Ishikawa (cell line): ENCODE results near the gene ZNF423.

ENCODE experiments used
- CEBPB ChIP-seq: IDR thresholded peaks from 2 replicates; pipeline ENCODE4 v1.6.1; 2012
- CREB1 ChIP-seq: IDR thresholded peaks from 2 replicates; pipeline ENCODE4 v1.6.1; 2012; ENCODE audit warnings: low read depth
- EGR1 ChIP-seq: IDR thresholded peaks from 2 replicates; pipeline ENCODE4 v1.6.1; 2012
- EP300 ChIP-seq: IDR thresholded peaks from 2 replicates; pipeline ENCODE4 v1.6.1; 2012; ENCODE audit warnings: borderline replicate concordance
- FOXM1 ChIP-seq: IDR thresholded peaks from 2 replicates; pipeline ENCODE4 v1.6.1; 2012; ENCODE audit warnings: low read depth, borderline replicate concordance
- NFIC ChIP-seq: IDR thresholded peaks from 2 replicates; pipeline ENCODE4 v1.6.1; 2012
- RAD21 ChIP-seq: IDR thresholded peaks from 2 replicates; pipeline ENCODE4 v1.6.1; 2012; ENCODE audit warnings: low read depth
- TAF1 ChIP-seq: IDR thresholded peaks from 2 replicates; pipeline ENCODE4 v1.6.1; 2012; ENCODE audit warnings: low read depth, mild to moderate bottlenecking
- TCF12 ChIP-seq: IDR thresholded peaks from 2 replicates; pipeline ENCODE4 v1.6.1; 2012; ENCODE audit warnings: low read depth
- TEAD4 ChIP-seq: IDR thresholded peaks from 2 replicates; pipeline ENCODE4 v1.6.1; 2012
- YY1 ChIP-seq: IDR thresholded peaks from 2 replicates; pipeline ENCODE4 v1.6.1; 2012; ENCODE audit warnings: low read depth
- ZBTB7A ChIP-seq: IDR thresholded peaks from 2 replicates; pipeline ENCODE4 v1.6.1; 2012; ENCODE audit warnings: low read depth
- TF ChIP-seq, protein P1 (sequence below): IDR thresholded peaks from 2 replicates; pipeline ENCODE4 v1.6.1; 2012; ENCODE audit warnings: low read depth, mild to moderate bottlenecking
- TF ChIP-seq, protein P2 (sequence below): IDR thresholded peaks from 2 replicates; pipeline ENCODE4 v1.6.1; 2012
- TF ChIP-seq, protein P3 (sequence below): IDR thresholded peaks from 2 replicates; pipeline ENCODE4 v1.6.1; 2012

The ZNF423 gene

GRCh38 chr16:49635009-49635350 lies 220.9 kb downstream of the ZNF423 start:
- TF ChIP-seq TEAD4 (no peak), NFIC (no peak), ZBTB7A (no peak)
- TF ChIP-seq, protein P1, sequence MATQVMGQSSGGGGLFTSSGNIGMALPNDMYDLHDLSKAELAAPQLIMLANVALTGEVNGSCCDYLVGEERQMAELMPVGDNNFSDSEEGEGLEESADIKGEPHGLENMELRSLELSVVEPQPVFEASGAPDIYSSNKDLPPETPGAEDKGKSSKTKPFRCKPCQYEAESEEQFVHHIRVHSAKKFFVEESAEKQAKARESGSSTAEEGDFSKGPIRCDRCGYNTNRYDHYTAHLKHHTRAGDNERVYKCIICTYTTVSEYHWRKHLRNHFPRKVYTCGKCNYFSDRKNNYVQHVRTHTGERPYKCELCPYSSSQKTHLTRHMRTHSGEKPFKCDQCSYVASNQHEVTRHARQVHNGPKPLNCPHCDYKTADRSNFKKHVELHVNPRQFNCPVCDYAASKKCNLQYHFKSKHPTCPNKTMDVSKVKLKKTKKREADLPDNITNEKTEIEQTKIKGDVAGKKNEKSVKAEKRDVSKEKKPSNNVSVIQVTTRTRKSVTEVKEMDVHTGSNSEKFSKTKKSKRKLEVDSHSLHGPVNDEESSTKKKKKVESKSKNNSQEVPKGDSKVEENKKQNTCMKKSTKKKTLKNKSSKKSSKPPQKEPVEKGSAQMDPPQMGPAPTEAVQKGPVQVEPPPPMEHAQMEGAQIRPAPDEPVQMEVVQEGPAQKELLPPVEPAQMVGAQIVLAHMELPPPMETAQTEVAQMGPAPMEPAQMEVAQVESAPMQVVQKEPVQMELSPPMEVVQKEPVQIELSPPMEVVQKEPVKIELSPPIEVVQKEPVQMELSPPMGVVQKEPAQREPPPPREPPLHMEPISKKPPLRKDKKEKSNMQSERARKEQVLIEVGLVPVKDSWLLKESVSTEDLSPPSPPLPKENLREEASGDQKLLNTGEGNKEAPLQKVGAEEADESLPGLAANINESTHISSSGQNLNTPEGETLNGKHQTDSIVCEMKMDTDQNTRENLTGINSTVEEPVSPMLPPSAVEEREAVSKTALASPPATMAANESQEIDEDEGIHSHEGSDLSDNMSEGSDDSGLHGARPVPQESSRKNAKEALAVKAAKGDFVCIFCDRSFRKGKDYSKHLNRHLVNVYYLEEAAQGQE: no peak
- TF ChIP-seq, protein P2, sequence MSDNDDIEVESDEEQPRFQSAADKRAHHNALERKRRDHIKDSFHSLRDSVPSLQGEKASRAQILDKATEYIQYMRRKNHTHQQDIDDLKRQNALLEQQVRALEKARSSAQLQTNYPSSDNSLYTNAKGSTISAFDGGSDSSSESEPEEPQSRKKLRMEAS: no peak

DNA sequence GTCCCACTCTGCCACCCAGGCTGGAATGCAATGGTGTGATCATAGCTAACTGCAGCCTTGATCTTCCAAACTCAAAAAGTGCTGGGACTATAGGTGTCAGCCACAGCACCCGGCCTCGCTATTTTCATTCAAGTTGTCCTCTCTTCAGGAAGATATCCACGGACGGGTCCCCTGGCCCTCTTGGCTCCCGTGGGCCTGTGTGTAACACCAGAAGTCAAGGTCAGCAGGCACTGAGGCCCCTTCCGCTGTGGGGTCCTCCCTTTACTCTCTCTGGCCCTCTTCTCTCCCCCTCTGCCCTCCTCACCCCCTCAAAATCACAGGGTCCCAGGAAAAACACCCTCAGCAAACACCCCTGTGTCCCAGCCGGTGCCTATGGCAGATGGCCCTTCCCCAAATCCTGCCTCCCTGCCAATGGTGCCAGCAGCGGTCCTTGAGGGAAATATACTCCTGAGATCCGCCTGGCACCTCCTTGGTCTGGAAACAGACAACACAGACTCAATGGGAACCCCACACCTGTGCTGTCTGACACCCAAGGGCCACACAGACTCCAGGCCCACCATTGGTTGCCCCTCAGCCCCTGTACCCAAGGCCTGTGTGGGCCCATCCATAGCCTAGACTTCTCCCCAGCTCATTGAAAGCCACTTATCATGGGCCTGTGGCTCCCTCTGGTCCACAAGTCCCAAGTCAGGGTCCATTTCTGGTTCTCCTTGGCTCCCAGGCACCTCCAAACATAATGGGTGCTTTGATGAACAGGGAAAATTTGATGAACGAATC lies 221.5 kb downstream of the ZNF423 start:
- TF ChIP-seq ZBTB7A (no peak), TAF1 (no peak), CREB1 (no peak), EP300 (no peak)

- TF ChIP-seq TEAD4 (no peak), CEBPB (no peak), TCF12 (no peak), YY1 (no peak), CREB1 (no peak), ZBTB7A (no peak), TAF1 (no peak), FOXM1 (no peak), EP300 (no peak), RAD21 (no peak), EGR1 (no peak), NFIC (no peak)
- TF ChIP-seq, protein P3, sequence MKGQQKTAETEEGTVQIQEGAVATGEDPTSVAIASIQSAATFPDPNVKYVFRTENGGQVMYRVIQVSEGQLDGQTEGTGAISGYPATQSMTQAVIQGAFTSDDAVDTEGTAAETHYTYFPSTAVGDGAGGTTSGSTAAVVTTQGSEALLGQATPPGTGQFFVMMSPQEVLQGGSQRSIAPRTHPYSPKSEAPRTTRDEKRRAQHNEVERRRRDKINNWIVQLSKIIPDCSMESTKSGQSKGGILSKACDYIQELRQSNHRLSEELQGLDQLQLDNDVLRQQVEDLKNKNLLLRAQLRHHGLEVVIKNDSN: no peak
- TF ChIP-seq, protein P1: no peak
- TF ChIP-seq, protein P2: no peak
These were observed 223.1 kb downstream of the ZNF423 start for GRCh38 chr16:49632795-49633184.

- TF ChIP-seq CREB1 (no peak), TAF1 (no peak)
- TF ChIP-seq, protein P2: no peak
These were observed 223.7 kb downstream of the ZNF423 start for GRCh38 chr16:49632086-49632794.

DNA sequence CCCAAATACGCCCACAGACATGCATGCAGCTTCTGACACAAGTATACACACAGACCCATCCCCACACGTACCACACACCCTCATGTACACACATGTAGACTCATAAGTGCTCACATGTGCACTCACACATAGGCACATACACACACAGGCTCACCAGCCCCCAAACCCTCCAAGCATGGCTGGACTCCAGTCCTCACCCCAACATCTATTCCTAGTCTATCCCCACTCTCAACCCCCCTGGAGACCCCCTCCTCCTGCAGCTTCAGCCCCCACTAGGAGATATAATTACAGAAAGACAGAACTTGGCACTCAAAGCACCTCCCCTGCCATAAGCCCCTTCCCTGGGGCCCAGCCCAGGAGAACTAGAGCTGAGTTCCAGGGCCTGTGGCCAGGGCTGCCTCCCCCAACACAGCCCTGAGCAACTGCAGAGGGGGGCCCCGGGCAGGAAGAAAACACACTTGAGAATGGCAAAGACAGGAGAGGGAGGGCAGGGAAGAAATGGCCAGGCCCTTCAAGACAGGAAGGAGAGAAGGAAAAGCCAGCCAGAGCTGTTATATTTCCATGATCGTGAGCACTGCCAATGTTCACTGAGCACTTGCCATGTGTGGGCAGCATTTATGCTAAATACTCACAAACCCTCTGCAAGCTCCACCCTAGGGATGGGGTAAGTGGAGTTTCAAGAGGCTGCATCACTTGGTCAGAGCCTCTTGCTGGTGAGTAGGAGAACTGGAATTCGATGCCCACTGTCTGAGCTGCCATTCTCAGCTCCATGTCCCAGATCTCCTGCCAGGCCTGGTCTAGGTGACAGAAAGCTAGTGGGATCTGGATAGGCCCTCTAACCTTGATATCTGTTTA lies 224.5 kb downstream of the ZNF423 start:
- TF ChIP-seq NFIC (no peak), TCF12 (no peak), CEBPB (no peak), ZBTB7A (no peak), TAF1 (no peak), YY1 (no peak), EP300 (no peak), EGR1 (no peak), CREB1 (no peak), RAD21 (no peak)
- TF ChIP-seq, protein P2: no peak
- TF ChIP-seq, protein P1: no peak
- TF ChIP-seq, protein P3: no peak
